Spleen (tissue), 11 donors: ENCODE data around the gene SLC25A40. TPM values are rescaled to one million over a fixed set of nuclear protein-coding genes. Genes with fewer than 3 reads are reported as not detected.
A peak's percentile ranks its signal among the peaks of the same experiment; 100 is the strongest.

ENCODE experiments used
- DNase-seq: peaks from one replicate; pipeline ENCODE4 v3.0.0-alpha.2; 2020
- H3K27ac ChIP-seq, 8 donors: fragments of 200-600 bp; sonication (generic) in 7 of 8; 1 replicate in 4 of 8; 2 replicates in 4 of 8; pipeline versions ENCODE4 v1.5.0 to v1.8.0; 2016 to 2021; ENCODE audit warnings: inconsistent platforms in 4 of 8, mild to moderate bottlenecking in 4 of 8, moderate library complexity in 1 of 8
- H3K27me3 ChIP-seq, 7 donors: fragments of 200-600 bp; sonication (generic) in 6 of 7; replicated peaks in 1 of 7; 1 replicate in 4 of 7; 2 replicates in 3 of 7; pipeline versions ENCODE4 v1.5.0 to v1.8.0; 2016 to 2021; ENCODE audit warnings: inconsistent platforms in 3 of 7, mild to moderate bottlenecking in 1 of 7
- H3K36me3 ChIP-seq, 6 donors: fragments of 200-600 bp; sonication (generic) in 5 of 6; 1 replicate in 4 of 6; 2 replicates in 2 of 6; pipeline versions ENCODE4 v1.5.0 to v1.8.0; 2016 to 2021; ENCODE audit warnings: inconsistent platforms in 2 of 6
- H3K4me1 ChIP-seq, 6 donors: fragments of 200-600 bp; sonication (generic) in 5 of 6; 1 replicate in 3 of 6; 2 replicates in 3 of 6; pipeline versions ENCODE4 v1.5.0 to v1.8.0; 2016 to 2021; ENCODE audit warnings: inconsistent platforms in 3 of 6
- H3K4me3 ChIP-seq, 8 donors: fragments of 200-600 bp; sonication (generic) in 7 of 8; 1 replicate in 4 of 8; 2 replicates in 4 of 8; pipeline versions ENCODE4 v1.5.0 to v1.8.0; 2016 to 2021; ENCODE audit warnings: inconsistent platforms in 4 of 8, mild to moderate bottlenecking in 4 of 8, moderate library complexity in 2 of 8
- H3K9me3 ChIP-seq, 8 donors: fragments of 200-600 bp; sonication (generic) in 7 of 8; 1 replicate in 4 of 8; 2 replicates in 4 of 8; pipeline versions ENCODE4 v1.5.0 to v1.8.0; 2016 to 2021; ENCODE audit warnings: inconsistent platforms in 4 of 8
- CTCF ChIP-seq, 11 experiments: fragments of 200-600 bp in 7 of 11; fragments of 450-650 bp in 4 of 11; sonication (generic) in 4 of 11; IDR thresholded peaks in 8 of 11; conservative IDR thresholded peaks in 3 of 11; 1 replicate in 7 of 11; 2 replicates in 4 of 11; pipeline versions ENCODE4 v1.4.0 to v1.8.0; 2016 to 2021; ENCODE audit warnings: antibody characterized with exemption in 11 of 11, inconsistent platforms in 4 of 11, mild to moderate bottlenecking in 1 of 11
- POLR2A ChIP-seq, 3 donors: fragments of 450-650 bp; IDR thresholded peaks; one replicate each; pipeline ENCODE4 v1.5.1; 2017; ENCODE audit warnings: antibody characterized with exemption in 3 of 3, mild to moderate bottlenecking in 1 of 3
- POLR2AphosphoS5 ChIP-seq, 3 donors: sonication (generic); formaldehyde crosslinking; IDR thresholded peaks; one replicate each; pipeline ENCODE4 v1.5.1; 2017; ENCODE audit warnings: antibody characterized with exemption in 3 of 3
- whole genome bisulfite sequencing, 5 donors: extraction: QIAGEN DNeasy Blood & Tissue Kit in 3 of 5; methylation state at CpG; one replicate each; pipeline versions ENCODE4 v1.1.5 to v1.1.7; 2013 to 2018; 5-methylcytosine and 5-hydroxymethylcytosine counted together
- intact Hi-C: fragments of 100-400 bp; cut with DNase I; formaldehyde crosslinking; loops from one replicate; pipeline ENCODE4 v1.15.0; 2023; ENCODE audit warnings: low total_unique reads
- polyA plus RNA-seq, 3 donors: library from polyadenylated mRNA; stranded (reverse); fragments of 200-250 nt; gene quantifications; one replicate each; pipeline ENCODE4 v1.2.1, GENCODE V29; 2013
- total RNA-seq, 7 donors: library from RNA; depleted of rRNA in 3 of 7; stranded (reverse); fragments of >200 nt in 3 of 7; fragmentation: NEBNext Ultra II Directional in 4 of 7; extraction: Animal tissue kit (Norgen Biotek cat#: 25700) in 4 of 7; gene quantifications; one replicate each; pipeline versions ENCODE4 v1.1.0 to v1.2.1, GENCODE V29; 2016 to 2021
- donor health status: healthy with polysubstance abuse.
- donor health status: DM: no; HTN: no; CAD: no; lungs with moderate emphysema.
- donor health status: DM: no; HTN: no; CAD: no.
- donor health status: Bipolar disorder and iron deficiency.
- donor health status: healthy.
- donor health status: DM: no; HTN: no; CAD: no.
- donor health status: DM: yes; HTN: yes; CAD: no.

Gene SLC25A40
- total and polyA plus RNA-seq, 10 donors: 6.2 to 102 (median 40.3) TPM

GRCh38 chr7:87853237-87853864 is 22.8 kb downstream of the SLC25A40 start:
- intact Hi-C loops: no loop called here
- Histone ChIP-seq H3K4me1 (peaks cover 0 to 32% (median 7%) of the 10 kb centered on the region in 6 donors), H3K4me3 (no peak overlapping the region), H3K36me3 (peaks cover 4 to 75% (median 18%) of the 10 kb centered on the region in 6 donors), H3K9me3 (no peaks in the 10 kb centered on the region), H3K27ac (peak overlapping the region in 1 of 8 donors; percentile 48), H3K27me3 (no peaks in the 10 kb centered on the region)
- no peak for DNase-seq
- WGBS, 5 donors: 49 to 69% (median 60%) methylated on average over 1 of the region's 1 CpG
- TF ChIP-seq CTCF (IDR thresholded peaks at IDR 0.05 in 8 of 11, conservative IDR thresholded peaks at IDR 0.05 in 3 of 11) (no peak), POLR2AphosphoS5 (IDR thresholded peaks at IDR 0.05) (no peak), POLR2A (IDR thresholded peaks at IDR 0.05) (no peak)

GRCh38 chr7:87852306-87852705 is 23.9 kb downstream of the SLC25A40 start:
- WGBS, 5 donors: 73 to 84% (median 82%) methylated on average over 6 of the region's 6 CpGs
- H3K4me1 ChIP-seq: peaks cover 0 to 32% (median 7%) of the 10 kb centered on the region in 6 donors
- intact Hi-C loops: no loop called here
- peaks cover 0 to 74% (median 10%) of the 10 kb centered on the region in 6 donors for H3K36me3 ChIP-seq
- DNase-seq: no peak
- peak overlapping the region in 2 of 8 donors; percentile 37 to 48 for H3K27ac ChIP-seq
- H3K27me3 ChIP-seq: no peaks in the 10 kb centered on the region
- TF ChIP-seq CTCF (IDR thresholded peaks at IDR 0.05 in 8 of 11, conservative IDR thresholded peaks at IDR 0.05 in 3 of 11) (no peak), POLR2A (IDR thresholded peaks at IDR 0.05) (no peak), POLR2AphosphoS5 (IDR thresholded peaks at IDR 0.05) (no peak)
- no peaks in the 10 kb centered on the region for H3K9me3 ChIP-seq
- no peak overlapping the region for H3K4me3 ChIP-seq

GRCh38 chr7:87850836-87851593 is 25.1 kb downstream of the SLC25A40 start:
- 87 to 100% (median 88%) methylated on average over 1 of the region's 1 CpG for WGBS, 5 donors
- Histone ChIP-seq H3K27ac (no peak overlapping the region), H3K4me3 (no peak overlapping the region), H3K9me3 (no peaks in the 10 kb centered on the region), H3K4me1 (peaks cover 0 to 32% (median 7%) of the 10 kb centered on the region in 6 donors), H3K27me3 (no peaks in the 10 kb centered on the region), H3K36me3 (peaks cover 0 to 74% (median 13%) of the 10 kb centered on the region in 6 donors)
- intact Hi-C loops: no loop called here
- DNase-seq: no peak
- TF ChIP-seq CTCF (IDR thresholded peaks at IDR 0.05 in 8 of 11, conservative IDR thresholded peaks at IDR 0.05 in 3 of 11): no peak
- no peak for TF ChIP-seq POLR2A (IDR thresholded peaks at IDR 0.05)
- no peak for TF ChIP-seq POLR2AphosphoS5 (IDR thresholded peaks at IDR 0.05)

GRCh38 chr7:87837597-87837996 is 38.6 kb downstream of the SLC25A40 start:
- Histone ChIP-seq H3K27me3 (no peaks in the 10 kb centered on the region), H3K9me3 (no peaks in the 10 kb centered on the region), H3K27ac (no peak overlapping the region), H3K36me3 (peaks cover 0 to 91% (median 13%) of the 10 kb centered on the region in 6 donors), H3K4me3 (no peak overlapping the region), H3K4me1 (no peaks in the 10 kb centered on the region)
- intact Hi-C loops: no loop called here
- no peak for DNase-seq
- 37 to 98% (median 56%) methylated on average over 1 of the region's 1 CpG for WGBS, 5 donors
- TF ChIP-seq POLR2A (IDR thresholded peaks at IDR 0.05) (no peak), POLR2AphosphoS5 (IDR thresholded peaks at IDR 0.05) (no peak), CTCF (IDR thresholded peaks at IDR 0.05 in 8 of 11, conservative IDR thresholded peaks at IDR 0.05 in 3 of 11) (no peak)
